BLaER1 treated with 17β-estradiol and CSF1 and Interleukin-3, amounts not matched to agents 10 nM and 100 nM (cell line): ENCODE measurements around the gene LEP.
A peak's percentile ranks its signal among the peaks of the same experiment; 100 is the strongest.
"Not testable (repeated sequence)": the region's sequence is repeated elsewhere in the genome, so short reads cannot be mapped to it uniquely, and the experiment has no call there.

Experiments used
- H3K27ac ChIP-seq, 11 experiments: shearing (Covaris generic); formaldehyde crosslinking; 2 replicates each; pipeline ENCODE4 v1.8.1; 2022
- H3K27me3 ChIP-seq, 11 experiments: shearing (Covaris generic); formaldehyde crosslinking; 2 replicates each; pipeline ENCODE4 v1.8.1; 2022
- H3K36me3 ChIP-seq, 11 experiments: shearing (Covaris generic); formaldehyde crosslinking; 2 replicates each; pipeline ENCODE4 v1.8.1; 2022
- H3K4me1 ChIP-seq, 10 experiments: shearing (Covaris generic); formaldehyde crosslinking; 2 replicates each; pipeline ENCODE4 v1.8.1; 2022
- H3K4me2 ChIP-seq, 11 experiments: shearing (Covaris generic); formaldehyde crosslinking; 2 replicates each; pipeline ENCODE4 v1.8.1; 2022
- H3K4me3 ChIP-seq, 10 experiments: shearing (Covaris generic); formaldehyde crosslinking; 2 replicates each; pipeline ENCODE4 v1.8.1; 2022
- H3K9ac ChIP-seq, 11 experiments: shearing (Covaris generic); formaldehyde crosslinking; 2 replicates each; pipeline ENCODE4 v1.8.1; 2022
- H3K9me3 ChIP-seq, 11 experiments: shearing (Covaris generic); formaldehyde crosslinking; replicated peaks in 1 of 11; 2 replicates each; pipeline ENCODE4 v1.8.1; 2022
- H4K20me1 ChIP-seq, 11 experiments: shearing (Covaris generic); formaldehyde crosslinking; 2 replicates each; pipeline ENCODE4 v1.8.1; 2022
- Cebpa-rat ChIP-seq, 11 experiments: shearing (Covaris generic); IDR thresholded peaks; 2 replicates each; pipeline ENCODE4 v1.8.1; 2022

Gene LEP

DNA sequence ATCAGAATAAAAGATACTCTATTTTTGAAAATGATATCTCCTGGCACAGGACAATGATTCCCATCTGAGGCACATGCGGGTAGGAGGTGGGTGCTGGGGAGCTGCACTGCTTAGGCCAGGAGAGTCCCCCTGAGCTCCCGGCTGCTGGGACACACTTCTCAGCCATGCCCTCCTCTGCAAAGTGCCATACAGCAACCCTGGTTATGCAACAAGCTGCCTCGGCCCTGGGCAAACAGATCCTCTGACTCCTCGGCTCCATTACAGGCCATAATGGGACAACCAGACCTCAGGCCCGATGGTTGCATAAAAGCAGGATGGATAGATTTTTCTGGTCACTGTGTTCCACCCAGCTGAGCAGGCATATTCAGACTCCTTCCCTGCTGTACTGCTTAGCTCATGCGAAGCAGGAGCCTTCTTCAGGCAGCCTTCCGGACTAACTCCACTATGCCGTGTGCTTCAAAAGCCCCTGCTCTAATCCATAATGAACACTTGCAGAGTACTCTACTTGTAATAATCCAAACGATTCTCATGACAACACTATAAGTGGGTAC is 6.5 kb upstream of the LEP start:
- Histone ChIP-seq H3K27ac (peak overlapping the region in 3 of 11 experiments; percentile 3 to 91 (median 88); a peak in 4 of 22 replicates), H3K36me3 (peaks cover 0 to 7% (median 0%) of the 10 kb centered on the region in 11 experiments; a peak in 3 of 22 replicates), H3K9ac (no peak overlapping the region), H4K20me1 (no peaks in the 10 kb centered on the region), H3K4me3 (no peak overlapping the region), H3K4me2 (peak overlapping the region in 3 of 11 experiments; percentile 52 to 76 (median 65); a peak in 6 of 22 replicates), H3K4me1 (peaks cover 8 to 45% (median 27%) of the 10 kb centered on the region in 10 experiments; a peak in 16 of 20 replicates), H3K9me3 (peaks cover 19 to 27% (median 20%) of the 10 kb centered on the region in 11 experiments), H3K27me3 (no peaks in the 10 kb centered on the region)
- TF ChIP-seq Cebpa-rat (IDR thresholded peaks at IDR 0.05): no peak

DNA sequence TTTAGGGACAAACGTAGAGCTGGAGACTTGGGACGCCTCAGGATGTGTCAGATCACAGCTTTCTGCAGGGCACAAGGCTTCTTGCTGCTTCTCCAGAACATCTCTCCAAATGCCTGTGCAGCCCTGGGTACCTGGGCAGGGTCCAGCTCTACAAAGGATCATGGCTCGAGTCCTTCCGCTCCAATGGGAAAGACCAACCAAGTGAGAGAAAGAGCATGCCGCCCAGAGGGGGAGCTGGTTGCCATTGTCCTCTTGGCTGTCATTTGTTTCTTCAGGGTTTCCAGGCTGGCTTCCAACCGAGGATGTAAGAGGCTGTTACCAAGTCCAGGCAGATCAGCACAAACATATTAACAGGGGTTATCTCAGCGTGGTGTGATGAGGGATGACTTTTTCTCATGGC is 5.6 kb upstream of the LEP start:
- peak overlapping the region in 8 of 11 experiments; percentile 67 to 91 (median 83); a peak in 11 of 22 replicates for H3K27ac ChIP-seq
- no peak for TF ChIP-seq Cebpa-rat (IDR thresholded peaks at IDR 0.05)
- no peak overlapping the region for H3K9ac ChIP-seq
- no peaks in the 10 kb centered on the region for H4K20me1 ChIP-seq
- H3K4me2 ChIP-seq: peak overlapping the region in 6 of 11 experiments; percentile 52 to 76 (median 62); a peak in 9 of 22 replicates
- peaks cover 8 to 45% (median 27%) of the 10 kb centered on the region in 10 experiments; a peak in 16 of 20 replicates for H3K4me1 ChIP-seq
- H3K9me3 ChIP-seq: peaks cover 28 to 36% (median 29%) of the 10 kb centered on the region in 11 experiments
- no peaks in the 10 kb centered on the region for H3K27me3 ChIP-seq
- no peak overlapping the region for H3K4me3 ChIP-seq
- H3K36me3 ChIP-seq: peaks cover 0 to 7% (median 0%) of the 10 kb centered on the region in 11 experiments; a peak in 3 of 22 replicates

DNA sequence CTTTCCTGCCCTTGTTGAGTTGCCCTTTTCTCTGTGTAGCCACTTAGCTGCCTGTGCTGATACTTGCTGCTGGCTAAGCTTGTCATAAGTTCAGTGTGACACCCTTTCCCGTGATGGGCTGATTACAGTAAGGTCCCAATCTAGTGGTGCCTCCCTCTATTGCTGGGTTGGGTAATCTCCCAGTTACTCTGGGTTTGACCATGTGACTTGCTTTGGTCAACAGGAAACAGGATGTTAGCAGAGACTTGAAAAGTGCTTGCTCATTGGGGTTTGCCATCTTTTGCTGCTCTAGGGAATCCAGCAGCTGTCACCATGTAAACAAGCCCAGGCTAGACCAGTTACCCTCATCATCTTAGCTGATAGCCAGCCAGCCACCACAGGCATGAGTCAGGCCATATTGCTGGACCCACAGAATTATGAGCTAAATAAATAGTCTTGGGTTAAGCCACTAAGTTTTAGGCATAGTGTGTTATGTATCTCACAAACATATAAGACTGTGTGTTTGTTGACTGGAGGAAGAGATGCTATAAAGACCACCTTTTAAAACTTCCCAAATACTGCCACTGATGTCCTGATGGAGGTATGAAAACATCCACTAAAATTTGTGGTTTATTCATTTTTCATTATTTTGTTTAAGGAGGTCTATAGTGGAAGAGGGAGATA is 4.0 kb upstream of the LEP start:
- H3K27me3 ChIP-seq: no peaks in the 10 kb centered on the region
- H3K4me3 ChIP-seq: no peak overlapping the region
- no peaks in the 10 kb centered on the region for H4K20me1 ChIP-seq
- peak overlapping the region in 10 of 11 experiments; percentile 66 to 91 (median 82); a peak in 19 of 22 replicates for H3K27ac ChIP-seq
- peaks cover 0 to 7% (median 0%) of the 10 kb centered on the region in 11 experiments; a peak in 3 of 22 replicates for H3K36me3 ChIP-seq
- peak; percentile 56 to 96 (median 87); a peak in 21 of 22 replicates for TF ChIP-seq Cebpa-rat (IDR thresholded peaks at IDR 0.05)
- peak overlapping the region in 10 of 11 experiments; percentile 6 to 73 (median 60); a peak in 14 of 22 replicates for H3K9ac ChIP-seq
- H3K4me2 ChIP-seq: peak overlapping the region; percentile 3 to 76 (median 52); a peak in 18 of 22 replicates
- peaks cover 8 to 45% (median 27%) of the 10 kb centered on the region in 10 experiments; a peak in 16 of 20 replicates for H3K4me1 ChIP-seq
- H3K9me3 ChIP-seq: peaks cover 39 to 48% (median 44%) of the 10 kb centered on the region in 11 experiments

DNA sequence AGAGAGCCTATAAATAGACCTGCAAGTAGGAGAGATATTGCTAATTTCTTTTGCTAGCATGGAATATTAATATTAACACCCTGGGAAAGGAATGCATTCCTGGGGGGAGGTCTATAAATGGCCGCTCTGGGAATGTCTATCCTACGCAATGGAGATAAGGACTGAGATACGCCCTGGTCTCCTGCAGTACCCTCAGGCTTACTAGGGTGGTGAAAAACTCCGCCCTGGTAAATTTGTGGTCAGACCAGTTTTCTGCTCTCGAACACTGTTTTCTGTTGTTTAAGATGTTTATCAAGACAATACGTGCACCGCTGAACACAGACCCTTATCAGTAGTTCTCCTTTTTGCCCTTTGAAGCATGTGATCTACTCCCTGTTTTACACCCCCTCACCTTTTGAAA is 1.9 kb upstream of the LEP start:
- peaks cover 8 to 38% (median 27%) of the 10 kb centered on the region in 10 experiments; a peak in 16 of 20 replicates for H3K4me1 ChIP-seq
- peak overlapping the region in 1 of 10 experiments; percentile 18; a peak in 2 of 20 replicates for H3K4me3 ChIP-seq
- H3K27me3 ChIP-seq, H4K20me1 ChIP-seq, H3K4me2 ChIP-seq, H3K9ac ChIP-seq, H3K36me3 ChIP-seq: not testable (repeated sequence)
- peak overlapping the region in 3 of 11 experiments; percentile 23 to 91 (median 80); a peak in 4 of 22 replicates for H3K27ac ChIP-seq
- H3K9me3 ChIP-seq: peaks cover 39 to 48% (median 44%) of the 10 kb centered on the region in 11 experiments

DNA sequence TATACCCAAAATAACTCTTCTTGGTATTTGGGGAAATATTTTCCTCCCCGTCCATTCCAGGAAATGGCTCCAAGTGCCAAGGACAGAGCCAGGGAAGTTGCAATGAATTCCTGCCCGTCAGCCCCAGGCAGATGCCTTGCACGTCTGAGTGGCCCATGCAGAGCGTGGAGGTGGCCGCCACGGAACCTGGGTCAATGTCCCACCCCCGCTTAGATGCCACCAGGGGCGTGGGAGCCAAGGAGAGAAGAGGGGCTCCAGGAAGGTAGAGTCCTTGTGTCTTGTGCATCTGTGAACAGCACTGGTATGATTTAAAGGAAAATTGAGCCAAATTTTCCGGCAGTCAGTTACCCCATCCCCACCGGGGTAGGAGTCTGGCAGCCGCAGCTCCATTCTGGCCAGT is 1.6 kb downstream of the LEP start:
- Histone ChIP-seq H3K9ac (no peak overlapping the region), H3K27ac (no peak overlapping the region), H4K20me1 (no peaks in the 10 kb centered on the region), H3K36me3 (peaks cover 0 to 7% (median 0%) of the 10 kb centered on the region in 11 experiments; a peak in 3 of 22 replicates), H3K27me3 (no peaks in the 10 kb centered on the region), H3K9me3 (peaks cover 39 to 45% (median 42%) of the 10 kb centered on the region in 11 experiments), H3K4me3 (no peak overlapping the region), H3K4me1 (peaks cover 0 to 6% (median 1%) of the 10 kb centered on the region in 10 experiments; a peak in 9 of 20 replicates), H3K4me2 (no peak overlapping the region)
- no peak for TF ChIP-seq Cebpa-rat (IDR thresholded peaks at IDR 0.05)

DNA sequence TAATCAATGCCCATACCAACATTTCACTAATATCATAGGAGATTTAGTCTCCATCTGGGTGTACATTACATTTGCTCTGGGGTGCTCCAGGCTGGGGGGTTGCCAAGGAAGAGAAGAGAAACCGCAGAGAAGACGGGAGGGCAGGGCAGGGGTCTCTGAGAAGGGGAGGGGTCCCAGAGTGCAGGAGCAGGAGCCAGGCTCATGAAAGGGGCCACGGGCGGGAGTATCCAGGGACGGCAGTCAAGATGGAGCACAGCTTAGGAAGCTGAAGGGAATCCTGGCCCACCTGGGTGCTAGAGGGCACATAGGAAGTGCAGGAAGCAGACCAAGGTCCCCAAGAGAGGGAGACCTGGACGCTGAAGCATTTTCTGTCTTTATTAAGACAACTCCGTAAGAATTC is 2.2 kb downstream of the LEP start:
- H3K27me3 ChIP-seq: no peaks in the 10 kb centered on the region
- H3K9ac ChIP-seq: no peak overlapping the region
- H3K9me3 ChIP-seq: peaks cover 33 to 39% (median 36%) of the 10 kb centered on the region in 11 experiments
- H3K4me2 ChIP-seq: no peak overlapping the region
- no peaks in the 10 kb centered on the region for H3K4me1 ChIP-seq
- H3K27ac ChIP-seq: no peak overlapping the region
- H4K20me1 ChIP-seq: no peaks in the 10 kb centered on the region
- TF ChIP-seq Cebpa-rat (IDR thresholded peaks at IDR 0.05): no peak
- H3K4me3 ChIP-seq: no peak overlapping the region
- H3K36me3 ChIP-seq: peaks cover 0 to 3% (median 0%) of the 10 kb centered on the region in 11 experiments; a peak in 3 of 22 replicates

GRCh38 chr7:128244861-128245260 is 3.8 kb downstream of the LEP start:
- no peak overlapping the region for H3K4me2 ChIP-seq
- no peak overlapping the region for H3K4me3 ChIP-seq
- no peak overlapping the region for H3K27ac ChIP-seq
- H4K20me1 ChIP-seq: no peaks in the 10 kb centered on the region
- H3K9me3 ChIP-seq: peaks cover 17 to 23% (median 20%) of the 10 kb centered on the region in 11 experiments
- no peaks in the 10 kb centered on the region for H3K36me3 ChIP-seq
- H3K27me3 ChIP-seq: no peaks in the 10 kb centered on the region
- no peak overlapping the region for H3K9ac ChIP-seq
- H3K4me1 ChIP-seq: no peaks in the 10 kb centered on the region
- no peak for TF ChIP-seq Cebpa-rat (IDR thresholded peaks at IDR 0.05)

DNA sequence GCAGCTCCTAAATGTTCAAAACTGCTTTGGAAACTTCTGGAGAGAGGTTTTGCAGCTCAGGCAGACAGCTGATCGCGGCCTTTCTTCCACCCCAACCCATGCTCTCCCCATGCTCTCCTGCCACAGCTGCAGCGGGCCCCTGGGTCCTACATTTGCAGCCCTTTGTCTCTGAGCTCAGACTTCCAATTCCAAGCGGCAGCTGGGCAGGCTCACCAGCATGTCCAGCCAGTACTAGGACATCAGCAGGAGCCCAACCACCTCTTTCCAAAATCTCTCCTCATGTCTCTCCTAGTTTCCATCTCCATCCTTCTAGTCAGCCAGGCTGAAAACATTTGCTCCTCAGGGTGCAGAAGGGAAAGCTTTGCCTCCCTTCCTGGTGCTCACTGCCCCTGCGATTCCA is 6.0 kb downstream of the LEP start:
- Histone ChIP-seq H3K4me1 (no peaks in the 10 kb centered on the region), H3K9me3 (peaks cover 0 to under 1% (median 0%) of the 10 kb centered on the region in 11 experiments; a peak in 1 of 22 replicates)
- 0 out of 22 replicates have a peak, but pooled peaks of 1 of the 11 experiments have one; percentile 5 for TF ChIP-seq Cebpa-rat (IDR thresholded peaks at IDR 0.05)

DNA sequence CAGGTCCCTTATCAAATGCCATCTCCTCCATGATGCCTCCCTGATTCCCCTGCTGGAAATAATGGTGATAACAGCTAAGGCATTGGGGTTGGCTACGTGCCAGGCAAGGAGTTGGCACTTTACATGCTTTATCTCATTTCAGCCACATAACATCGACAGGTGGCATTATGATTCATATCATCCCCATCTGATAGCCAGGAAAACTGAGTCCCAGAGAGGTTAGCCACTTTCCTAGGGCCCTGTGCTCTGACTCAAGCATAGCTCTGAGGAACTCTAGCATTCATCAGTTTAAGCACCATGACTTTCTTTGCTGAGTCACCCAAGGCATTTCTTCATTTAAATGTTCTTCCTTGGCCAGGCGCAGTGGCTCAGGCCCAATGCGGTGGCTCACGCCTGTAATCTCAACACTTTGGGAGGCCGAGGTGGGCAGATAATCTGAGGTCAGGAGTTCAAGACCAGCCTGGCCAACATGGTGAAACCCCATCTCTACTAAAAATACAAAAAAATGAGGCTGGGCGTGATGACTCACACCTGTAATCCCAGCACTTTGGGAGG is 6.6 kb downstream of the LEP start:
- no peaks in the 10 kb centered on the region for H3K4me1 ChIP-seq
- no peaks in the 10 kb centered on the region for H4K20me1 ChIP-seq
- H3K27ac ChIP-seq: no peak overlapping the region
- H3K9ac ChIP-seq: no peak overlapping the region
- peaks cover 0 to 2% (median 0%) of the 10 kb centered on the region in 11 experiments; a peak in 4 of 22 replicates for H3K9me3 ChIP-seq
- H3K27me3 ChIP-seq: no peaks in the 10 kb centered on the region
- H3K4me2 ChIP-seq: no peak overlapping the region
- no peak overlapping the region for H3K4me3 ChIP-seq
- no peaks in the 10 kb centered on the region for H3K36me3 ChIP-seq
- 0 out of 22 replicates have a peak, but pooled peaks of 1 of the 11 experiments have one; percentile 1 for TF ChIP-seq Cebpa-rat (IDR thresholded peaks at IDR 0.05)

More for the DNA sequence above, 6.0 kb downstream of the LEP start:
- Histone ChIP-seq H3K36me3 (no peaks in the 10 kb centered on the region), H4K20me1 (no peaks in the 10 kb centered on the region), H3K9ac (no peak overlapping the region), H3K4me3 (no peak overlapping the region), H3K27me3 (no peaks in the 10 kb centered on the region), H3K4me2 (no peak overlapping the region), H3K27ac (no peak overlapping the region)
